ENCODE data around the gene GRPEL1.

The GRPEL1 gene

DNA sequence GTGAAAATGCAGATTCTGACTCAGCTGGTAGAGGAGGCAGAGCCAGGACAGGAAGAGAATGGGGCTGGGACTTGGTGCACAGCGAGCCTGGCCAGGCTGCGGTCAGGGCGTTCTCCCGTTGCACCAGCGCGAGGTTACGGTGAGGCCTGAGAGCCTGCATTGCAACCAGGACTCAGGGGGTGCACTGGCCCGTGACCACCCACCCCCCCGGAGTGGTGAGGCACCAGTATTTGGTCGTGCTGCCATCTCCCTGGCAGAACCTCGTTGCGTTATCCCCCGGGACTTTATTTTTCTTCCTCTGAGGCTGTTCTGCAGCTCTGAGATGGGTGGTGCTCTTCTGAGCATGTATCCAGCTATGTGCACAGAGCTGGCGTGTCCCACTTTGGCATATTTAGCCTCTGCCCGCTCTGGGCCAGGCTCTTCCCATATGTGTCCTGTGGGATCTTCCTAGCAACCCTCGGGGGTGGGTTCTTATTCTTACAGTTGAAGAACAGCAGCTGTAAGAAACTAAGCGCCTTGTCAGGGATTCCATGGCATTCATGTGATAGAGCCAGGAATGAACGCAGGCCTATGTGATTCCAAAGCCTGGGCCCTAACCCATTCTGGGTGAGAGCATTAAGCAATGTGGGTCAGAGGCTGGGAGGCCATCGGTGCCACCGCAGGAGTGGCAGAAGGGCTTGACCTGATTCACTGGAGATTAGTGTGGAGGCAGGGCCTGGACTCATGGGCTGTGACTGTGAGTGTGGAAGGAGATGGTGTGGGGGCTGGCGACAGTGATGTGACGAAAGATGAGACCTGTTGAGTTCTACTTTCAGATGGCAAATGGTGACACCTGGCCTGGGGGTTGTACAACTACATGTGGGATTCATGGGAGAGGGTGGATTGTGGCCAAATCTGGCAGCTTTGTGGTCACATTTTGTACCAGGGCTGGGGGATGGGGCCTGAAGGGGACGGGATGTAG, 21.6 kb downstream of the GRPEL1 start:
- DNase-seq: no peak

- DNase-seq: no peak
Measured at GRCh38 chr4:7045553-7045952, 22.3 kb downstream of the GRPEL1 start.

GRCh38 chr4:7044137-7044930, 23.5 kb downstream of the GRPEL1 start:
- DNase-seq: no peak

- DNase-seq: peak in 14 of 58 donors; percentile 36 to 66 (median 43)
Measured at GRCh38 chr4:7043284-7044136, 24.4 kb downstream of the GRPEL1 start, which contains the start of gene TADA2B. TSS of gene TADA2B (plus strand) at chr4:7043372. CDS start at chr4:7043580, 208 bp downstream.

DNA sequence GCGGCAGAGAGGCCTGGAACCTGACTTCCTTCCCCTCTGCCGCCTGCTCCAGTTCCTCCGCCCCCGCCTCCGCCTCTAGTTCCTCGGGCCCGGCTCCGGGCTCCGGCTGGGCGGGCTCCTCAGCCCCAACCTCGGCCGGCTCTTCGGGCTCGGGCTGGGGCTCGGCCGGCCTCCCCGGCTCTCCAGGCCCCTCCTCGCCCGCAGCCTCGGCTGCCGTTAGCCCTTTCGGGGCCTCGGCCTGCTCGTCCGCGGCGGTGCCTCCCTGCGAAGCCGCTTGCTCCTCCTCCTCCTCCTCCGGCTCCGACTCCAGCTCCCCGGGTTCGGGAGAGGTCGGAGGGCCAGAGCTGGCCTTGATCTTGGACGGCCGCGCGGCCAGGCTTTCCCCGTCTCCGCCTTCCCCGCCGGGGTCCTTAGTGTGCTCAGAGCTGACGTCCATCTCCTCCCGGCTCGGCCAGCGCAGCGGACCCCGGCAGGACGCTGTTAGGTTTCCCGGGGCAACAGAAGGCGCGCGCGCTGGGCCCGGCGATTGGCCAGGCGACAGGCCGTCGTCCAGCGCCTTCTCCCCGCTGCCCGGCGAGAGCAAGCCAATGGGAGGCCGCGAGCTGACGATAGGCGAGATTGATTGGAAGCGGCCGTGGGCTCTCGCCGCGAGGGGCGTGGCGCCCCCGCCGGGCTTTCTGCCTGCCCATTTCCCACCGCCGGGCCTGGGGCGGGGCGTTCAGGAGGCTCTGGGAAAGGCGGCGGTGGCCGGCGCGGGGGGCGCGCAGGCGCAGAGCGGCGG, 25.2 kb downstream of the GRPEL1 start:
- DNase-seq: peak; percentile 63 to 98 (median 96)

GRCh38 chr4:7041801-7042502, 25.9 kb downstream of the GRPEL1 start:
- peak in 18 of 58 donors; percentile 15 to 56 (median 30) for DNase-seq

DNA sequence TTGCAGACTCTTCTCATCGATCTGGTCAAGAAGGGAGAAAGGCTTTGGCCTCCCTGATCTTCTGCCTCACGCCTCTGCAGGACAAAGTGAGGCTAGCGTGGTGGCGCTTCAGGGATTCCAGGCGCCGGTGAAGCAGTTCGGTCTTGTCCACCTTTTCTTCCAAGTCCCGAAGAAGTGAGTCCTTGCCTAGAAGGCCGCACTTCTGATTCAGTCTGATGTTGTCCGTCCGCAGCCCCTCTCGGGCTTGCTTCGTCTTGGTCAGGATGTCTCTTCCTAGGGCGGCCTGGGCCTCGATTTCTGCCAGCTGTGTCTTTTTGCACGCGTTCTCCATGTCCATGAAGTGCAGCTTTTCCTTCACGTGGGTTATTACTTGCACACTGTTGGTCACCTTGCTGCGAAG, 26.6 kb downstream of the GRPEL1 start:
- DNase-seq: no peak

DNA sequence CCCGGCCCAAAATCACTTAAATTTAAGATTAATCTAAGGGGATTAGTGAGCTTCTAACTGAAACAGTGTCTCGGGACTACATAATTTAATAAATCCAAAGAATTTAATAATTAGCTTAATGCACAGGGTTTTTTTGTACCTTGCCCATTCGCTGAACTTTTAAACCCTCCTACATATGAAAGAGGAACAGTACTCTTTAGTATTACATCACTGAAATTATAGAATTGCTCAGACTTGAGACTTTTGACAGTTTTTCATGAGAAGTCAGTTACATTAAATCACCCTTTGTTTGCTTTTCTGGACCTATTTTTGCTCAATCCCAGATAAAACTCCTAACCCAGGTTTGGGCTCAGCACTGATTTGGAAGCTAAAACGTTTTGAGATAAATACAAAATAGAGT, 27.1 kb downstream of the GRPEL1 start:
- DNase-seq: no peak

DNA sequence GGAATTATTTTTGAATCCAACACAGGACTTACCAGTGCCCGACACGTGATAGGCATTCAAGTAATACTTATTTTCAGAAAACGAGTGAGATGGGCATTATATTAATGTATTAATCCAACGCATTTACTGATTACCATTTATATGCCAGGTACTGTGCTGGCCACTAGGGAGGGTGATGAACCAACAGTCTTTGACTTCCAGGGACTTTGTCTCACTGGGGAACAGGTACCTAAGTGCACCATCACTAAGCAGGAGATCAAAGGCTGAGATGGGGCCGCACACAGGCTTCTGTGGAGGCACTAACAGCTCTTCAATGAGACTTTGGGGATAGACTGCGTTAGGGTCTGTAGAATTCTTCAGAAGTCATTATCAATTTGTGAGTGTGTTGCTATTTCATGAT, 30.4 kb downstream of the GRPEL1 start:
- no peak for DNase-seq

GRCh38 chr4:7034262-7035081, 33.4 kb downstream of the GRPEL1 start:
- DNase-seq: peak in 10 of 58 donors; percentile 15 to 46 (median 26)

DNA sequence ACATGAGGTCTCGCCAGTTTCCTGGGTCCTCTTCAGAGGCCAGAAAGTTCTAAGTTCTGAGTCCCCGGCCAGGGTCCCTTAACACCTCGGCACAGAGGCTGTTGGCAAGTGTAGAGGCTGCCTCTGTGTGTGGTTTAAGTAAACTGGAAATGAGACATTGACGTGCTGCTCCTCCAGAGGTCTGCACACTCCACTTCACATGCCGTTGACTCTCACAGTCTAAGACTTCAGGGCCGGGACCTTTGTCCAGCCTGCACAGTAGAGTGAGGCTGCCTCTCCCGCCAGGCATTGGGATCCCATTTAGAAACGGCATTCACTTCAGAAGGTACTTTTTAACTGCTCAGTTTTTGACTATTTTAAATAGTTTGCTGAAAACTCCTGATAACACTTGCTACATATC, 35.3 kb downstream of the GRPEL1 start:
- no peak for DNase-seq

DNA sequence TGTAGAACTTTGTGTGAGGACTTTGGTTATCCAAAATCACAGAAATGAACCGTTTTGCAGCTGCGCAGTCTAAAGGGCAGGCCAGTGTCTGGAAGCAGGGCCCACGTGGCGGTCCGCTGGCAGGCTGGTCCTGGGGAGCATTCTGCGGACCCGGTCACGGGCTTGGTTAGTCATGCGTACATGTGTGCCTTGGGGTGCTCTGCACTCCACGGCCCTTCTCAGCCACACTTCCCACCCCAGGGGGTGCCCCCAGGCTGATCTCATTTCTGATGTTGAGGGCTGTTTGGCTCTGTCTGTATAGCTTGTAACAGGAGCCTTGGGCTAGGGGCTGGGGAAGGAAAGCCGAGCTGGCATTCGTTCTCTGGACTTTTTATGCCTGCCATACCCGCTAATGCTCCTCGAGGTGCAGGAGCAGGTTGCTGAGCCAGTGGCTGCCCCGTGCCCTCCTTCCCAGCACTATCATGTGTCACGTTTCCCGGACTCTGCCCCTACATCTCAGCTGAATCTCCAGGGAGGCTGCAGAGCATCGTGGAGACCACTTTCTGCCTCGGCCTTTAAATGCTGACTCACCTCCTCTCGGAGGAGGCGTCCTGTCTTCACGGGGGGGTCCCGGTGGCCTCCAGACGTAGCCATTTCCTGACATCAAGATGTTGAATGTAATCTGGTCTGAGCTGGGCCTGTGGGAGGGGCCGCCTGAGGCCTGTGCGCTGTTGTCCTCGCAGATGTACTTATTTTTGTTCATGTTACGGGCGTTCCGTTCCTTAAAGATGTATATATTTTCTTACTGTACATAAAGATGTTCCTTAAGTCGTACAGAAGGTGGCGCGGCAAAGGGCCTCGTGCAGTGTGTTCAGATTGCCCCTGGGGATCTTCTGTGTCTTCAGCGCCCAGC, 36.1 kb downstream of the GRPEL1 start:
- no peak for DNase-seq

DNA sequence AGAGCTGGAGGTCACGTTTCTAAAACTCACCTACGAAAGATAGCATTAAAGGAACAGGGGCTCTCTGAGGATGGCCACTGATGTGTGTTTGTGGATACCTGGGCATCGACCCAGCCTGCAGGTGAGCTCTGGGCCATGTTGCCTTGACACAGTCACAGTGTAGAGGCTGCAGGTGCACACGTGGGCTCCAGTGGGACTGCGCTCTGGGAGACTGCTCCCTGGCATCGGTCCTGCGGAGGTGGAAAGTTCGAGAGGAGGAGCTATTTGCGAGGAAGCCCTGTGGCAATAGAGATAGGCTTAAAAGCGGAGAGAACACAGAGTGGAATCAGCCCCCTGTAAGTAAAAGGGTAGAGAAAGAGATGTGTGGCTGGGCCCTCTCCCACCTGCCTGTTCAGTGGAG, 37.0 kb downstream of the GRPEL1 start:
- no peak for DNase-seq

- no peak for DNase-seq
Measured at GRCh38 chr4:7029921-7030320, 37.9 kb downstream of the GRPEL1 start.

DNA sequence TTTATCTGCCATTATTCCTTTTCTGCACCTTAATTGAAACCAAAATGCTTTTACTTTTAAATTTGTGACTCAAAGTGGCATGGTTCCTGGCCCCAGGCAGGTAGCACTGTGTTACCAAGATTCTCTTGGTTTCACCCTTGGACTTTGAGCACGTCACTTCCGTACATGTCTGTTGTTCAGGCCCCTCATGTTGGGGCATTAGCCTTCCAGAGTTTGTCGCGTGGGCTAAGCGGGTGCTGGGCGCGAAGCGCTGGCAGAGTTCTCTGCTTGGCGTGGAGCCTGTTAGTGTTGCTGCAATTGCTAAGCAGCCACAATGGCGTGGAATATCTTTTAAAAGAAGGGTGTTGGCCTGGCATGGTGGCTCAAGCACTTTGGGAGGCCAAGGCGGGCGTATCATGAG, 38.7 kb downstream of the GRPEL1 start:
- DNase-seq: peak in 24 of 58 donors; percentile 13 to 54 (median 38)

GRCh38 chr4:7027913-7028312, 40.0 kb downstream of the GRPEL1 start:
- no peak for DNase-seq

DNA sequence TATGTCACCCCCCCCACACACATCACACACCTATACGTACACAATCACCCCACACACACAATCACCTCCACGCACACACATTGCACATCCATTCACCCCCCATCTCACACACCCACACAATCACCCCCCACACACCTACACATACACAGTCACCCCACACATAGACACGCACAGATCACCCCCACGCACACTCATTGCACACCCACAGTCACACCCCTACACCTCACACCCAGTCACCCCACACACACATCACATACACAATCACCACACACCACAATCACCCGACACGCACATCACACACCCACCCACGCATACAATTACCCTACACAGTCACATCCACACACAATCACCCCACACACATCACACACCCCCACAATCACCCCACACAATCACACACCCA, 40.6 kb downstream of the GRPEL1 start:
- no peak for DNase-seq

GRCh38 chr4:7026107-7026506, 41.8 kb downstream of the GRPEL1 start:
- peak in 2 of 58 donors; percentile 16 to 29 for DNase-seq
